ES-I3 (cell line): Measurements from ENCODE around the gene PLK5.

Source experiments
- H3K36me3 ChIP-seq: 2 replicates; pipeline ENCODE4 v1.6.1; 2013; ENCODE audit warnings: mild to moderate bottlenecking, low read length, control low read depth, moderate library complexity; ENCODE audit not compliant: insufficient read depth
- H3K4me1 ChIP-seq: 2 replicates; pipeline ENCODE4 v1.6.1; 2013; ENCODE audit warnings: mild to moderate bottlenecking, control low read depth, low read length; ENCODE audit not compliant: insufficient read depth
- H3K9ac ChIP-seq: 2 replicates; pipeline ENCODE4 v1.6.1; 2013; ENCODE audit warnings: low read depth, mild to moderate bottlenecking, low read length, moderate library complexity
- H3K9me3 ChIP-seq: 2 replicates; pipeline ENCODE4 v1.6.1; 2013; ENCODE audit warnings: mild to moderate bottlenecking, low read length, moderate library complexity; ENCODE audit not compliant: control insufficient read depth, insufficient read depth

Gene PLK5

GRCh38 chr19:1487576-1488281 is 36.1 kb upstream of the PLK5 start:
- Histone ChIP-seq H3K36me3 (no peaks in the 10 kb centered on the region), H3K9me3 (no peaks in the 10 kb centered on the region), H3K9ac (no peak overlapping the region), H3K4me1 (peaks cover 3% of the 10 kb centered on the region; the same call in 1 of the 2 replicates)

GRCh38 chr19:1488282-1488601 is 35.6 kb upstream of the PLK5 start:
- H3K9me3 ChIP-seq = no peaks in the 10 kb centered on the region
- H3K4me1 ChIP-seq = peaks cover 5% of the 10 kb centered on the region; the same call in 1 of the 2 replicates
- H3K9ac ChIP-seq = no peak overlapping the region
- no peaks in the 10 kb centered on the region for H3K36me3 ChIP-seq

GRCh38 chr19:1489463-1490310 is 34.2 kb upstream of the PLK5 start:
- Histone ChIP-seq H3K36me3 (no peaks in the 10 kb centered on the region), H3K9ac (peak overlapping the region; percentile 55), H3K4me1 (peaks cover 5% of the 10 kb centered on the region; the same call in 1 of the 2 replicates), H3K9me3 (no peaks in the 10 kb centered on the region)

- no peaks in the 10 kb centered on the region for H3K9me3 ChIP-seq
- H3K36me3 ChIP-seq = no peaks in the 10 kb centered on the region
- peaks cover 5% of the 10 kb centered on the region; the same call in 1 of the 2 replicates for H3K4me1 ChIP-seq
- peak within 1 kb of the TSS; percentile 66 for H3K9ac ChIP-seq
Observed at GRCh38 chr19:1490311-1491113, 33.4 kb upstream of the PLK5 start, which contains the start of gene PCSK4. PCSK4 (minus strand) TSS chr19:1490350; CDS start chr19:1490346, 4 bp downstream.

- H3K9me3 ChIP-seq = no peaks in the 10 kb centered on the region
- H3K4me1 ChIP-seq = peaks cover 5% of the 10 kb centered on the region; the same call in 1 of the 2 replicates
- H3K36me3 ChIP-seq = no peaks in the 10 kb centered on the region
- peak within 1 kb of the TSS; percentile 66 for H3K9ac ChIP-seq
Observed at GRCh38 chr19:1491114-1491848, 32.6 kb upstream of the PLK5 start, which contains the start of gene REEP6. REEP6 (plus strand) TSS chr19:1491181; CDS start chr19:1491270, 89 bp downstream.

- peaks cover 5% of the 10 kb centered on the region; the same call in 1 of the 2 replicates for H3K4me1 ChIP-seq
- H3K36me3 ChIP-seq = no peaks in the 10 kb centered on the region
- H3K9ac ChIP-seq = peak overlapping the region; percentile 66
- no peaks in the 10 kb centered on the region for H3K9me3 ChIP-seq
Observed at GRCh38 chr19:1491849-1492170, 32.1 kb upstream of the PLK5 start.

GRCh38 chr19:1492474-1493006 is 31.3 kb upstream of the PLK5 start:
- Histone ChIP-seq H3K9me3 (no peaks in the 10 kb centered on the region), H3K36me3 (no peaks in the 10 kb centered on the region), H3K4me1 (peaks cover 5% of the 10 kb centered on the region; the same call in 1 of the 2 replicates), H3K9ac (no peak overlapping the region)

- no peak overlapping the region for H3K9ac ChIP-seq
- peaks cover 5% of the 10 kb centered on the region; the same call in 1 of the 2 replicates for H3K4me1 ChIP-seq
- H3K36me3 ChIP-seq = no peaks in the 10 kb centered on the region
- H3K9me3 ChIP-seq = no peaks in the 10 kb centered on the region
Observed at GRCh38 chr19:1494115-1494815, 29.6 kb upstream of the PLK5 start.

GRCh38 chr19:1495051-1495798 is 28.7 kb upstream of the PLK5 start:
- Histone ChIP-seq H3K4me1 (peaks cover 5% of the 10 kb centered on the region; the same call in 1 of the 2 replicates), H3K9me3 (no peaks in the 10 kb centered on the region), H3K9ac (no peak overlapping the region), H3K36me3 (no peaks in the 10 kb centered on the region)

GRCh38 chr19:1495799-1496713 is 27.8 kb upstream of the PLK5 start:
- Histone ChIP-seq H3K4me1 (peaks cover 5% of the 10 kb centered on the region; the same call in 1 of the 2 replicates), H3K36me3 (no peaks in the 10 kb centered on the region), H3K9ac (no peak overlapping the region), H3K9me3 (no peaks in the 10 kb centered on the region)

GRCh38 chr19:1496714-1497577 is 26.9 kb upstream of the PLK5 start:
- Histone ChIP-seq H3K36me3 (no peaks in the 10 kb centered on the region), H3K4me1 (peaks cover 5% of the 10 kb centered on the region; the same call in 1 of the 2 replicates)

More at GRCh38 chr19:1496714-1497577, 26.9 kb upstream of the PLK5 start:
- no peak overlapping the region for H3K9ac ChIP-seq
- H3K9me3 ChIP-seq = no peaks in the 10 kb centered on the region
